Pancreas (tissue), 10 donors: ENCODE data around the gene GPR157. TPM values are rescaled to one million over a fixed set of nuclear protein-coding genes. Genes with fewer than 3 reads are reported as not detected.
"Not testable (repeated sequence)": the region's sequence is repeated elsewhere in the genome, so short reads cannot be mapped to it uniquely, and the experiment has no call there.

Experiments used
- ATAC-seq, 4 donors: fragments of 200-7000 bp; cut with Tn5 transposase; one replicate each; pipeline versions ENCODE4 v1.8.0 to v1.9.1; 2020; ENCODE audit warnings: mild to moderate bottlenecking in 4 of 4, moderate library complexity in 4 of 4
- DNase-seq, 6 donors: peaks; one replicate each; pipeline ENCODE4 v3.0.0-alpha.2; 2020
- FAIRE-seq: peaks from 2 replicates; lab custom pipeline; 2012; peaks lifted over from hg19 to GRCh38; lab: Jason Lieb, UNC
- H3K27ac ChIP-seq, 4 donors: fragments of 200-600 bp; sonication (generic); 1 replicate in 3 of 4; 2 replicates in 1 of 4; pipeline versions ENCODE4 v1.5.0 to v1.8.0; 2020
- H3K27me3 ChIP-seq, 4 donors: fragments of 200-600 bp; one replicate each; pipeline ENCODE4 v1.8.0; 2021
- H3K36me3 ChIP-seq, 3 donors: fragments of 200-600 bp; sonication (generic) in 1 of 3; one replicate each; pipeline versions ENCODE4 v1.5.0 to v1.8.0; 2020 to 2021
- H3K4me1 ChIP-seq, 3 donors: fragments of 200-600 bp; one replicate each; pipeline ENCODE4 v1.8.0; 2021
- H3K4me3 ChIP-seq, 4 donors: fragments of 200-600 bp; sonication (generic) in 2 of 4; one replicate each; pipeline versions ENCODE4 v1.5.0 to v1.8.0; 2020 to 2021
- H3K9me3 ChIP-seq, 4 donors: fragments of 200-600 bp; one replicate each; pipeline ENCODE4 v1.8.0; 2021
- CTCF ChIP-seq, 4 donors: fragments of 200-600 bp; sonication (generic) in 3 of 4; IDR thresholded peaks; one replicate each; pipeline versions ENCODE4 v1.5.0 to v1.8.0; 2021; ENCODE audit warnings: antibody characterized with exemption in 4 of 4
- WGBS, 2 donors: extraction: QIAGEN DNeasy Blood & Tissue Kit; methylation state at CpG; one replicate each; pipeline ENCODE4 v1.1.7; 2013; 5-methylcytosine and 5-hydroxymethylcytosine counted together
- intact Hi-C, 3 donors: fragments of 100-400 bp; cut with DNase I; formaldehyde crosslinking; loops; one replicate each; pipeline versions ENCODE4 v1.11.1 to v1.14.2; 2022
- polyA plus RNA-seq, 2 donors: library from polyadenylated mRNA; stranded (reverse); fragments of 200-250 nt; gene quantifications; one replicate each; pipeline ENCODE4 v1.2.3, GENCODE V29; 2013
- total RNA-seq, 6 donors: library from RNA; stranded (reverse); fragmentation: NEBNext Ultra II Directional in 4 of 6; extraction: Animal tissue kit (Norgen Biotek cat#: 25700) in 4 of 6; gene quantifications; one replicate each; pipeline versions ENCODE4 v1.2.1 to v1.2.4, GENCODE V29; 2021 to 2023
- donor health status: healthy with polysubstance abuse.
- donor health status: DM: no; HTN: no; CAD: no; lungs with moderate emphysema.
- donor health status: DM: no; HTN: no; CAD: no.
- donor health status: control.
- donor health status: control.
- donor health status: Bipolar disorder and iron deficiency.
- donor health status: DM: yes; HTN: yes; CAD: no.
- donor health status: DM: no; HTN: no; CAD: no.
- donor health status: DM: no; HTN: no; CAD: no.
- donor health status: DM: yes; HTN: yes; CAD: no.

The GPR157 gene
- total and polyA plus RNA-seq, 8 donors, result 2.1 to 6.2 (median 5.0) TPM

DNA sequence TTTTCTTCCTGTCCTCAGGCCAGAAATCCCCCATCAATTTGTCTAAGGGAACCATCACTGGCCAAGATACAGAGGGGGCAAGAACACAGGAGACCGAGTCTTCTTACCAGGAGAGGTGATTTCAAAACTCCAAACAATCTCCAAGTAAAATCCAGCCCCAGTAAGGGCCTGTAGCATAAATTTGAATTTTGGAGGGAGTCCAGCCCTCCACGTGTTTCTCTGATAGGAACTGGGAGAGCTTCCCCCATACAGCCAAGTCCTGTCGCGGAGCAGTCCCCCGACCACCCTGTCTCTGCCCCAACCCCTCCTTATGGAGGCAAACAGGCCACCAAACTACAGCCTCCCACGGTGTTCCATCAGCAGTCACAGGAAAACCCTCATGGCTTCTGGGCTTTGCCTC is 32.4 kb upstream of the GPR157 start:
- 55 to 63% methylated on average over 6 of the region's 6 CpGs for WGBS, 2 donors
- FAIRE-seq (no peak), ATAC-seq (no peak), DNase-seq (no peak)
- H3K27ac ChIP-seq, result peak overlapping the region; percentile 5 to 93 (median 40)
- no peak overlapping the region for H3K4me3 ChIP-seq
- TF ChIP-seq CTCF (IDR thresholded peaks at IDR 0.05), result no peak
- H3K9me3 ChIP-seq, result no peaks in the 10 kb centered on the region
- no peaks in the 10 kb centered on the region for H3K36me3 ChIP-seq
- peaks cover 22 to 32% (median 23%) of the 10 kb centered on the region in 3 donors for H3K4me1 ChIP-seq
- intact Hi-C loops, result no loop called here
- no peaks in the 10 kb centered on the region for H3K27me3 ChIP-seq

DNA sequence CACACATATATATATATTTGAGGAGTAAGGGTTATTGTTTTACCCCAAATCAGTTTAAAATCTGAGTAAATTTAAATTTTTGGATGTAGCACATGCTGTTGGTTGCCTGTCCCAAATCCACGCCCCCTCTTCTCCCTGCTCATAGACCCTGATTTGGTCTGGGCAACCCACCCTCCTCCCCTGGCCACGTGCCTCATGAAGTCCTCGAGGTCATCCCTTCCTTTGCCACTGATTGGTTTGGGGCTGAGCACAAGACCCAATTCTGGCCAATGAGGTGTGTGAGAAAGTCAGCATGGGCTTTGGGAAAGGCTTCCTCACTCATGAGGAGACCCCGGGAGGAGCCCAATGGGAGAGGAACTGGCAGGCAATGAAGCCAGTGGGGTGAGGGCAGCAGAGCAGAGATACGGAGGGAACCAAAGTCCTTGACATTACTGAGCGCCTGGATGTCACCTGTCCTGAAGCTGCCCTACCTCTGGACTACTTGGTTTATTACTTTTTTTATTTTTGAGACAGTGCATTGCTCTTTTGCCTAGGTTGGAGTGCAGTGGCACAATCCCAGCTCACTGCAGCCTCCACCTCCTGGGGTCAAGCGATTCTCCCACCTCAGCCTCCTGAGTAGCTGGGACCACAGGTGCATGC is 31.3 kb upstream of the GPR157 start:
- H3K4me3 ChIP-seq, result no peak overlapping the region
- H3K9me3 ChIP-seq, result no peaks in the 10 kb centered on the region
- ATAC-seq (no peak), FAIRE-seq (no peak), DNase-seq (no peak)
- H3K27ac ChIP-seq, result no peak overlapping the region
- H3K27me3 ChIP-seq, result no peaks in the 10 kb centered on the region
- WGBS, 2 donors, result 90 to 92% methylated on average over 7 of the region's 7 CpGs
- no peaks in the 10 kb centered on the region for H3K36me3 ChIP-seq
- no peak for TF ChIP-seq CTCF (IDR thresholded peaks at IDR 0.05)
- peaks cover 22 to 32% (median 23%) of the 10 kb centered on the region in 3 donors for H3K4me1 ChIP-seq
- intact Hi-C loops, result no loop called here

- 70 to 84% methylated on average over 1 of the region's 1 CpG for WGBS, 2 donors
- Histone ChIP-seq H3K4me1 (no peaks in the 10 kb centered on the region), H3K27ac (no peak overlapping the region), H3K27me3 (no peaks in the 10 kb centered on the region), H3K36me3 (peaks cover 0 to 6% (median 0%) of the 10 kb centered on the region in 3 donors), H3K9me3 (no peaks in the 10 kb centered on the region), H3K4me3 (no peak overlapping the region)
- DNase-seq (no peak), FAIRE-seq (no peak), ATAC-seq (no peak)
- intact Hi-C loops, result no loop called here
- TF ChIP-seq CTCF (IDR thresholded peaks at IDR 0.05), result no peak
These were observed 27.0 kb upstream of the GPR157 start for GRCh38 chr1:9155879-9156278.

DNA sequence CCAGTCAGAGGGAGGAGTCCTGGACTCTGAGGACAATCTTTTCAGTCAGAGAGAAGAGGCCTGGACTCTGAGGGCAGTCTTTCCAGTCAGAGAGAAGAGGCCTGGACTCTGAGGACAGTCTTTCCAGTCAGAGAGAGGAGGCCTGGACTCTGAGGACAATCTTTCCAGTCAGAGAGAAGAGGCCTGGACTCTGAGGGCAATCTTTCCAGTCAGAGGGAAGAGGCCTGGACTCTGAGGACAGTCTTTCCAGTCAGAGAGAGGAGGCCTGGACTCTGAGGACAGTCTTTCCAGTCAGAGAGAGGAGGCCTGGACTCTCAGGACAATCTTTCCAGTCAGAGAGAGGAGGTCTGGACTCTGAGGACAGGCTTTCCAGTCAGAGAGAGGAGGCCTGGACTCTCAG is 26.5 kb upstream of the GPR157 start:
- H3K27ac ChIP-seq, ATAC-seq, FAIRE-seq, H3K9me3 ChIP-seq, DNase-seq, H3K27me3 ChIP-seq, intact Hi-C loops, H3K4me1 ChIP-seq, H3K4me3 ChIP-seq, H3K36me3 ChIP-seq: not testable (repeated sequence)

DNA sequence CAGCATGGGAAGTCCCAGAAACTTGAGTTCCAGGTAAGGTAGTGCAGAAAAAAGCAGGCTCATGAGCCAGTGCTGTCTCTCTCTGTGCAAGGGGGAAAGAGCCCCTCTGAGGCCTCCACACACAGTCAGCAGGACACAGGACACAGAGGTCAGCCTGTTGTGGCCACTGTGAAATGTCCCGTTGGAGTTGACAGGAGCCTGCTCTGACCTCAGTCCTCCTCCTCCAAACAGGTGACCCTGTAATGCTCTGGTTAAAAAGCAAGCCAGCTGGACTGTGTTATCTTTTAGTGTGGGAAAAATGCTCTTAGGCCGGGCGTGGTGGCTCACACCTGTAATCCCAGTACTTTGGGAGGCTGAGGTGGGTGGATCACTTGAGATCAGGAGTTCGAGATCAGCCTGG is 24.2 kb upstream of the GPR157 start:
- WGBS, 2 donors, result 90 to 92% methylated on average over 4 of the region's 4 CpGs
- Histone ChIP-seq H3K9me3 (no peaks in the 10 kb centered on the region), H3K4me1 (no peaks in the 10 kb centered on the region), H3K36me3 (peaks cover 0 to 6% (median 0%) of the 10 kb centered on the region in 3 donors), H3K27ac (no peak overlapping the region), H3K27me3 (no peaks in the 10 kb centered on the region), H3K4me3 (no peak overlapping the region)
- DNase-seq (no peak), ATAC-seq (no peak), FAIRE-seq (no peak)
- intact Hi-C loops, result no loop called here
- no peak for TF ChIP-seq CTCF (IDR thresholded peaks at IDR 0.05)
